Muscle layer of colon (tissue), 2 donors: ENCODE results near the gene NT5C1A.

ENCODE experiments used
- H3K27ac ChIP-seq: one replicate; pipeline ENCODE4 v1.7.0; 2013; ENCODE audit warnings: low read depth, mild to moderate bottlenecking, low read length, moderate library complexity
- H3K27me3 ChIP-seq, 2 donors: one replicate each; pipeline ENCODE4 v1.7.0; 2013; ENCODE audit warnings: low read length in 2 of 2, mild to moderate bottlenecking in 2 of 2; ENCODE audit not compliant: insufficient read depth in 2 of 2, control insufficient read depth in 1 of 2
- H3K36me3 ChIP-seq: one replicate; pipeline ENCODE4 v1.7.0; 2013; ENCODE audit warnings: mild to moderate bottlenecking, low read length; ENCODE audit not compliant: insufficient read depth
- H3K4me1 ChIP-seq: one replicate; pipeline ENCODE4 v1.7.0; 2013; ENCODE audit warnings: mild to moderate bottlenecking, low read length; ENCODE audit not compliant: insufficient read depth
- H3K4me3 ChIP-seq, 2 donors: one replicate each; pipeline ENCODE4 v1.7.0; 2013; ENCODE audit warnings: low read length in 2 of 2, low read depth in 1 of 2, mild to moderate bottlenecking in 1 of 2, moderate library complexity in 1 of 2
- H3K9ac ChIP-seq: one replicate; pipeline ENCODE4 v1.7.0; 2013; ENCODE audit warnings: low read length
- H3K9me3 ChIP-seq: one replicate; pipeline ENCODE4 v1.7.0; 2013; ENCODE audit warnings: mild to moderate bottlenecking, low read length
- donor health status: abdominal sarcoma.
- donor health status: Adenocarcinoma of cecum.

The NT5C1A gene

GRCh38 chr1:39671793-39672550 lies at the start of gene NT5C1A:
Gene NT5C1A (minus strand): TSS chr1:39672107. CDS start chr1:39672038, 69 bp downstream.
- no peaks in the 10 kb centered on the region for H3K9me3 ChIP-seq
- H3K4me3 ChIP-seq, result peak within 1 kb of the TSS; percentile 18 to 53
- no peak within 1 kb of the TSS for H3K9ac ChIP-seq
- no peak within 1 kb of the TSS for H3K27ac ChIP-seq
- peaks cover 4 to 24% of the 10 kb centered on the region in 2 donors for H3K27me3 ChIP-seq
- no peaks in the 10 kb centered on the region for H3K36me3 ChIP-seq
- peaks cover 6% of the 10 kb centered on the region for H3K4me1 ChIP-seq

GRCh38 chr1:39721664-39722063 lies 49.8 kb upstream of the NT5C1A start:
- Histone ChIP-seq H3K9me3 (no peaks in the 10 kb centered on the region), H3K4me1 (no peaks in the 10 kb centered on the region), H3K27me3 (no peaks in the 10 kb centered on the region), H3K9ac (no peak overlapping the region), H3K27ac (no peak overlapping the region), H3K36me3 (no peaks in the 10 kb centered on the region), H3K4me3 (no peak overlapping the region)

- Histone ChIP-seq H3K27me3 (no peaks in the 10 kb centered on the region), H3K9me3 (no peaks in the 10 kb centered on the region), H3K9ac (no peak overlapping the region), H3K36me3 (no peaks in the 10 kb centered on the region), H3K27ac (no peak overlapping the region), H3K4me1 (no peaks in the 10 kb centered on the region), H3K4me3 (no peak overlapping the region)
Observed at GRCh38 chr1:39720094-39720999, 48.4 kb upstream of the NT5C1A start.

GRCh38 chr1:39717809-39718208 lies 45.9 kb upstream of the NT5C1A start:
- Histone ChIP-seq H3K9ac (no peak overlapping the region), H3K4me1 (no peaks in the 10 kb centered on the region), H3K36me3 (no peaks in the 10 kb centered on the region)

GRCh38 chr1:39713557-39713956 lies 41.6 kb upstream of the NT5C1A start:
- H3K36me3 ChIP-seq, result no peaks in the 10 kb centered on the region
- H3K4me1 ChIP-seq, result no peaks in the 10 kb centered on the region
- H3K9me3 ChIP-seq, result no peaks in the 10 kb centered on the region
- no peak overlapping the region for H3K4me3 ChIP-seq
- no peak overlapping the region for H3K9ac ChIP-seq
- H3K27ac ChIP-seq, result no peak overlapping the region
- H3K27me3 ChIP-seq, result no peaks in the 10 kb centered on the region

More at GRCh38 chr1:39717809-39718208, 45.9 kb upstream of the NT5C1A start:
- Histone ChIP-seq H3K27ac (no peak overlapping the region), H3K27me3 (no peaks in the 10 kb centered on the region), H3K4me3 (no peak overlapping the region), H3K9me3 (no peaks in the 10 kb centered on the region)

GRCh38 chr1:39711966-39712340 lies 40.0 kb upstream of the NT5C1A start:
- H3K27ac ChIP-seq, result no peak overlapping the region
- H3K27me3 ChIP-seq, result no peaks in the 10 kb centered on the region
- H3K9me3 ChIP-seq, result no peaks in the 10 kb centered on the region
- no peaks in the 10 kb centered on the region for H3K4me1 ChIP-seq
- no peak overlapping the region for H3K9ac ChIP-seq
- no peaks in the 10 kb centered on the region for H3K36me3 ChIP-seq
- no peak overlapping the region for H3K4me3 ChIP-seq

GRCh38 chr1:39711104-39711965 lies 39.4 kb upstream of the NT5C1A start:
- Histone ChIP-seq H3K27ac (no peak overlapping the region), H3K27me3 (no peaks in the 10 kb centered on the region), H3K4me1 (no peaks in the 10 kb centered on the region), H3K9ac (no peak overlapping the region), H3K9me3 (no peaks in the 10 kb centered on the region), H3K36me3 (no peaks in the 10 kb centered on the region), H3K4me3 (no peak overlapping the region)

GRCh38 chr1:39707506-39707905 lies 35.6 kb upstream of the NT5C1A start:
- no peaks in the 10 kb centered on the region for H3K27me3 ChIP-seq
- no peaks in the 10 kb centered on the region for H3K9me3 ChIP-seq
- no peak overlapping the region for H3K27ac ChIP-seq
- H3K36me3 ChIP-seq, result no peaks in the 10 kb centered on the region
- H3K4me1 ChIP-seq, result no peaks in the 10 kb centered on the region
- no peak overlapping the region for H3K9ac ChIP-seq
- H3K4me3 ChIP-seq, result no peak overlapping the region

- no peak overlapping the region for H3K27ac ChIP-seq
- no peak overlapping the region for H3K9ac ChIP-seq
- no peaks in the 10 kb centered on the region for H3K4me1 ChIP-seq
- H3K36me3 ChIP-seq, result no peaks in the 10 kb centered on the region
- H3K27me3 ChIP-seq, result no peaks in the 10 kb centered on the region
- H3K9me3 ChIP-seq, result no peaks in the 10 kb centered on the region
- H3K4me3 ChIP-seq, result no peak overlapping the region
Observed at GRCh38 chr1:39704757-39705156, 32.9 kb upstream of the NT5C1A start.

- Histone ChIP-seq H3K9ac (no peak overlapping the region), H3K27me3 (no peaks in the 10 kb centered on the region), H3K4me1 (no peaks in the 10 kb centered on the region), H3K36me3 (no peaks in the 10 kb centered on the region), H3K4me3 (no peak overlapping the region), H3K27ac (no peak overlapping the region), H3K9me3 (no peaks in the 10 kb centered on the region)
Observed at GRCh38 chr1:39701049-39701439, 29.1 kb upstream of the NT5C1A start.

- Histone ChIP-seq H3K27me3 (no peaks in the 10 kb centered on the region), H3K9ac (no peak overlapping the region), H3K9me3 (no peaks in the 10 kb centered on the region), H3K4me3 (no peak overlapping the region), H3K27ac (no peak overlapping the region), H3K36me3 (no peaks in the 10 kb centered on the region), H3K4me1 (no peaks in the 10 kb centered on the region)
Observed at GRCh38 chr1:39700348-39700747, 28.4 kb upstream of the NT5C1A start.
